Astrocyte of the spinal cord (primary cell): ENCODE results near the gene AIFM2.
"Not testable (repeated sequence)": the region's sequence is repeated elsewhere in the genome, so short reads cannot be mapped to it uniquely, and the experiment has no call there.

Source experiments
- DNase-seq: peaks from one replicate; pipeline ENCODE4 v3.0.0; 2011; ENCODE audit warnings: low read depth, low spot score
- H3K4me3 ChIP-seq: 2 replicates; pipeline ENCODE4 v1.5.1; 2011; ENCODE audit warnings: low read depth, mild to moderate bottlenecking, low read length, moderate library complexity
- in situ Hi-C: cut with HindIII; loops from 2 replicates; pipeline ENCODE4 v1.10.0; 2017; ENCODE audit warnings: low sequenced_read_pairs
- TF ChIP-seq, protein P1 (sequence below): IDR thresholded peaks from 2 replicates; pipeline ENCODE4 v1.5.1; 2012; ENCODE audit warnings: low read depth, mild to moderate bottlenecking, low read length, inconsistent platforms

AIFM2 gene

DNA sequence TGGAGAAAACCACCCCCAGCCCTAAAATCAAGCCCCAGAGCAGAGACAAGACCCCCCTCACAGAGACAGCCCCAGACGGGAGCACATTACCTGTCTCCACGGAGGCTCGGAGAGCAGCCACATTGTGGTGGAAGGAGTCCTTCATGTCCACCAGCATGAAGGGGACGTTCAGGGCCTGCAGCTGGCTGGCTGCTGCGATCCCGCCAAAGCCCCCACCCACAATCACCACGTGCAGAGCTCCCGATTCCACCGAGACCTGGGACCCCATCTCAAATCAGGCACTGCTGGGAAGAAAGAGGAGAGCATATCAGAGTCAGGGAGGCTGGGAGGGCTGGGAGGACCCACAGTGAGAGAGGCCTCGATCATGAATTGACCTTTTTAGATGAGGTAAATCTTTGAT is 8.8 kb downstream of the AIFM2 start:
- in situ Hi-C loops = no loop called here
- DNase-seq = no peak

DNA sequence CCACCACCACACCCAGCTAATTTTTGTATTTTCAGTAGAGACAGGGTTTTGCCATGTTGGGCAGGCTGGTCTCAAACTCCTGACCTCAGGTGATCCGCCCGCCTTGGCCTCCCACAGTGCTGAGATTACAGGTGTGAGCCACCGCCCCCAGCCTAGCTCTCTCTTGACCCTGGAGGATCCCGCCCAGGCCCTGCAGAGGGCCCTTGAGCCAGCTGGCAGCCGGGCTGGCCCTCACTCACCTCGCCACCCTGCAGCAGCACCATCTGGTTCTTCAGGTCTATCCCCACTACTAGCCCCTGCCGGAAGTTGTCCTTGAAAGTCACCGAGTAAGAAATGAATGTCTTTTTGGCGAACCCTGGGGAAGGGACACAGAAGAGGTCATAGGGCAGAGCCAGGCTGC is 9.5 kb downstream of the AIFM2 start:
- H3K4me3 ChIP-seq, in situ Hi-C loops: not testable (repeated sequence)

More for the DNA sequence above, 8.8 kb downstream of the AIFM2 start:
- no peak overlapping the region for H3K4me3 ChIP-seq
- TF ChIP-seq, protein P1, sequence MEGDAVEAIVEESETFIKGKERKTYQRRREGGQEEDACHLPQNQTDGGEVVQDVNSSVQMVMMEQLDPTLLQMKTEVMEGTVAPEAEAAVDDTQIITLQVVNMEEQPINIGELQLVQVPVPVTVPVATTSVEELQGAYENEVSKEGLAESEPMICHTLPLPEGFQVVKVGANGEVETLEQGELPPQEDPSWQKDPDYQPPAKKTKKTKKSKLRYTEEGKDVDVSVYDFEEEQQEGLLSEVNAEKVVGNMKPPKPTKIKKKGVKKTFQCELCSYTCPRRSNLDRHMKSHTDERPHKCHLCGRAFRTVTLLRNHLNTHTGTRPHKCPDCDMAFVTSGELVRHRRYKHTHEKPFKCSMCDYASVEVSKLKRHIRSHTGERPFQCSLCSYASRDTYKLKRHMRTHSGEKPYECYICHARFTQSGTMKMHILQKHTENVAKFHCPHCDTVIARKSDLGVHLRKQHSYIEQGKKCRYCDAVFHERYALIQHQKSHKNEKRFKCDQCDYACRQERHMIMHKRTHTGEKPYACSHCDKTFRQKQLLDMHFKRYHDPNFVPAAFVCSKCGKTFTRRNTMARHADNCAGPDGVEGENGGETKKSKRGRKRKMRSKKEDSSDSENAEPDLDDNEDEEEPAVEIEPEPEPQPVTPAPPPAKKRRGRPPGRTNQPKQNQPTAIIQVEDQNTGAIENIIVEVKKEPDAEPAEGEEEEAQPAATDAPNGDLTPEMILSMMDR = no peak

GRCh38 chr10:70122742-70123141 is 9.9 kb downstream of the AIFM2 start:
- DNase-seq = no peak
- TF ChIP-seq, protein P1 = no peak

More for the DNA sequence above, 9.5 kb downstream of the AIFM2 start:
- not testable (repeated sequence) for DNase-seq

GRCh38 chr10:70121281-70121949 is 11.2 kb downstream of the AIFM2 start:
- H3K4me3 ChIP-seq = no peak overlapping the region
- TF ChIP-seq, protein P1 = no peak
- no peak for DNase-seq
- in situ Hi-C loops = no loop called here

More at GRCh38 chr10:70122742-70123141, 9.9 kb downstream of the AIFM2 start:
- in situ Hi-C loops = no loop called here
- no peak overlapping the region for H3K4me3 ChIP-seq

DNA sequence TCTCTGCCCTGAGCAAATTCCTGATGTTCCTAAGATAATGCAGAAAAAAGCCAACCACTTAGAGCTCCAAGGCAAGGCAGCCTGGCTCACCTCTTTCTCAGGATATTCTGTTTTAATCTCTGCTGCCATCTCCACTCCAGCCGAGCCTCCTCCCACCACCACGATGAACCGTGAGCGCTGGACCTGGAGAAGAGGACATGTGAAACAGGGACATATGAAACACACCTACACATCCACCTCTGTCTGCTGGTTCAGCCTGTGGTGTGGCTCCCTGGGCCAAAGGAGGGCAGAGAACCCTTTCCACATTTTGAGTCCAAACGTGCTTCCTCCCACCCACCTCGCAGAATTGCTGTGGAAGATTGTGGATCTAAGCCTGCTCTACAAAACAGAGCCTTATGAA is 12.2 kb downstream of the AIFM2 start:
- in situ Hi-C loops = no loop called here
- no peak for DNase-seq
- TF ChIP-seq, protein P1 = no peak
- H3K4me3 ChIP-seq = no peak overlapping the region

- no peak for DNase-seq
- in situ Hi-C loops = no loop called here
- H3K4me3 ChIP-seq = no peak overlapping the region
- TF ChIP-seq, protein P1 = no peak
These were observed 13.0 kb downstream of the AIFM2 start for GRCh38 chr10:70119623-70120022.

- no peak for DNase-seq
- no peak overlapping the region for H3K4me3 ChIP-seq
- in situ Hi-C loops = no loop called here
- TF ChIP-seq, protein P1 = no peak
These were observed 13.4 kb downstream of the AIFM2 start for GRCh38 chr10:70119197-70119596.
